ELF-1 (cell line): ENCODE data around the gene TMX2.

Source experiments
- DNase-seq: peaks from one replicate; pipeline ENCODE4 v3.0.0-alpha.2; 2016; ENCODE audit warnings: low read depth, low spot score

Gene TMX2

GRCh38 chr11:57764566-57764965, 52.2 kb downstream of the TMX2 start:
- DNase-seq = no peak

- DNase-seq = no peak
Measured at GRCh38 chr11:57764972-57765371, 52.6 kb downstream of the TMX2 start.

- DNase-seq = no peak
Measured at GRCh38 chr11:57770793-57771192, 58.4 kb downstream of the TMX2 start.

- DNase-seq = no peak
Measured at GRCh38 chr11:57771365-57771764, 59.0 kb downstream of the TMX2 start.

GRCh38 chr11:57772562-57772961, 60.2 kb downstream of the TMX2 start:
- DNase-seq = no peak

- DNase-seq = no peak
Measured at GRCh38 chr11:57773026-57773598, 60.7 kb downstream of the TMX2 start.

GRCh38 chr11:57775491-57775890, 63.1 kb downstream of the TMX2 start:
- no peak for DNase-seq

- DNase-seq = peak; percentile 72
Measured at GRCh38 chr11:57776031-57776521, 63.7 kb downstream of the TMX2 start.

GRCh38 chr11:57776577-57777210, 64.3 kb downstream of the TMX2 start:
- DNase-seq = no peak

- DNase-seq = peak; percentile 64
Measured at GRCh38 chr11:57777969-57778317, 65.5 kb downstream of the TMX2 start.

- DNase-seq = peak; percentile 98
Measured at GRCh38 chr11:57778318-57779037, 66.1 kb downstream of the TMX2 start.

- DNase-seq = peak; percentile 94
Measured at GRCh38 chr11:57779276-57779675, 66.9 kb downstream of the TMX2 start.

- DNase-seq = peak; percentile 95
Measured at GRCh38 chr11:57781529-57781943, 69.1 kb downstream of the TMX2 start.

GRCh38 chr11:57785072-57785471, 72.7 kb downstream of the TMX2 start:
- DNase-seq = no peak

- no peak for DNase-seq
Measured at GRCh38 chr11:57786436-57786835, 74.0 kb downstream of the TMX2 start.

- no peak for DNase-seq
Measured at GRCh38 chr11:57787006-57787604, 74.7 kb downstream of the TMX2 start.

GRCh38 chr11:57787920-57788702, 75.7 kb downstream of the TMX2 start:
- peak; percentile 72 for DNase-seq

GRCh38 chr11:57788703-57789088, 76.3 kb downstream of the TMX2 start:
- no peak for DNase-seq
